SK-N-SH (cell line): ENCODE results near the gene SIX2. TPM values are rescaled to one million over a fixed set of nuclear protein-coding genes. Genes with fewer than 3 reads are reported as not detected.

Source experiments
- CTCF ChIA-PET: fragments of 300-600, 350-600 bp; formaldehyde crosslinking; extraction: SDS; loops from one replicate; lab custom pipeline; 2021; lab: Yijun Ruan, JAX
- POLR2A ChIA-PET: fragments of 350-600 bp; sonication (Branson Sonifier 250); formaldehyde crosslinking; extraction: SDS; loops from one replicate; lab custom pipeline; 2020; ENCODE audit warnings: antibody characterized with exemption, inconsistent platforms; lab: Yijun Ruan, JAX
- DNase-seq: peaks from one replicate; pipeline ENCODE4 v3.0.0; 2012
- H2AFZ ChIP-seq: fragments of 200-600 bp; sonication (generic); 2 replicates; pipeline ENCODE4 v1.8.1; 2016; ENCODE audit warnings: antibody characterized with exemption, mild to moderate bottlenecking, low read depth
- H3F3A ChIP-seq: fragments of 200-600 bp; sonication (generic); replicated peaks from 2 replicates; pipeline ENCODE3; 2016; ENCODE audit warnings: antibody characterized with exemption, mild to moderate bottlenecking; ENCODE audit not compliant: insufficient read depth
- H3K27ac ChIP-seq, 2 experiments: fragments of 200-500 bp in 1 of 2; fragments of 200-600 bp in 1 of 2; sonication (Bioruptor generic) in 1 of 2; sonication (generic), shearing (Covaris generic) in 1 of 2; 2 replicates each; pipeline versions ENCODE4 v1.5.1 to v1.6.1; 2014 to 2016; ENCODE audit warnings: low read depth in 2 of 2, inconsistent platforms in 1 of 2, low read length in 1 of 2, mild to moderate bottlenecking in 1 of 2, mixed read lengths in 1 of 2
- H3K27me3 ChIP-seq: fragments of 200-600 bp; sonication (generic), shearing (Covaris generic); 2 replicates; pipeline ENCODE4 v1.6.1; 2016; ENCODE audit warnings: mixed run types; ENCODE audit not compliant: insufficient read depth
- H3K36me3 ChIP-seq, 2 experiments: fragments of 200-500 bp in 1 of 2; fragments of 200-600 bp in 1 of 2; sonication (Bioruptor generic) in 1 of 2; sonication (generic) in 1 of 2; replicated peaks in 1 of 2; 2 replicates each; pipeline versions ENCODE3 to v1.5.1; 2014 to 2016; ENCODE audit warnings: low read length in 1 of 2, mild to moderate bottlenecking in 1 of 2; ENCODE audit not compliant: insufficient read depth in 2 of 2, control insufficient read depth in 1 of 2
- H3K4me1 ChIP-seq, 2 experiments: fragments of 200-500 bp in 1 of 2; fragments of 200-600 bp in 1 of 2; sonication (Bioruptor generic) in 1 of 2; sonication (generic), shearing (Covaris generic) in 1 of 2; 2 replicates each; pipeline versions ENCODE4 v1.5.1 to v1.6.1; 2014 to 2016; ENCODE audit warnings: low read depth in 1 of 2, low read length in 1 of 2, mixed run types in 1 of 2; ENCODE audit not compliant: insufficient read depth in 2 of 2, control insufficient read depth in 1 of 2
- H3K4me2 ChIP-seq: fragments of 200-600 bp; sonication (generic), shearing (Covaris generic); 2 replicates; pipeline ENCODE4 v1.6.1; 2017; ENCODE audit warnings: mixed run types
- H3K4me3 ChIP-seq, 2 experiments: fragments of 200-500 bp in 1 of 2; fragments of 200-600 bp in 1 of 2; sonication (Bioruptor generic) in 1 of 2; sonication (generic), shearing (Covaris generic) in 1 of 2; 2 replicates each; pipeline versions ENCODE4 v1.5.1 to v1.8.1; 2014 to 2016; ENCODE audit warnings: low read depth in 2 of 2, inconsistent platforms in 1 of 2, low read length in 1 of 2, mild to moderate bottlenecking in 1 of 2, mixed read lengths in 1 of 2, moderate library complexity in 1 of 2
- H3K79me2 ChIP-seq: fragments of 200-600 bp; sonication (generic); 2 replicates; pipeline ENCODE4 v1.8.1; 2017; ENCODE audit warnings: mild to moderate bottlenecking; ENCODE audit not compliant: insufficient read depth
- H3K9ac ChIP-seq: fragments of 200-600 bp; sonication (generic); 2 replicates; pipeline ENCODE4 v1.6.1; 2017; ENCODE audit warnings: mixed run types
- H3K9me2 ChIP-seq: fragments of 200-600 bp; sonication (generic); 2 replicates; pipeline ENCODE4 v1.6.1; 2017; ENCODE audit warnings: mixed run types
- H3K9me3 ChIP-seq: fragments of 200-600 bp; sonication (generic); 2 replicates; pipeline ENCODE4 v1.6.1; 2017; ENCODE audit warnings: mixed run types, mild to moderate bottlenecking, moderate library complexity
- H4K20me1 ChIP-seq: fragments of 200-600 bp; sonication (generic); 2 replicates; pipeline ENCODE4 v1.6.1; 2017; ENCODE audit warnings: mild to moderate bottlenecking, mixed run types; ENCODE audit not compliant: insufficient read depth
- CHD2 ChIP-seq: fragments of 150-350 bp; IDR thresholded peaks from 2 replicates; pipeline ENCODE4 v1.6.1; 2018; ENCODE audit warnings: low read length; ENCODE audit not compliant: partially characterized antibody
- EZH2phosphoT487 ChIP-seq: fragments of 200-600 bp; sonication (generic); IDR thresholded peaks from 2 replicates; pipeline ENCODE4 v1.6.1; 2017; ENCODE audit warnings: low read depth, mixed run types, mild to moderate bottlenecking, antibody characterized with exemption, moderate library complexity, borderline replicate concordance
- GABPA ChIP-seq: IDR thresholded peaks from 2 replicates; pipeline ENCODE4 v1.4.0; 2012; ENCODE audit warnings: low read depth, mild to moderate bottlenecking
- GATA2 ChIP-seq: sonication (generic); formaldehyde crosslinking; IDR thresholded peaks from 2 replicates; pipeline ENCODE4 v1.5.0; 2020; ENCODE audit warnings: mild to moderate bottlenecking, missing genetic modification reagents
- MEF2A ChIP-seq: IDR thresholded peaks from 2 replicates; pipeline ENCODE4 v1.4.0; 2012; ENCODE audit warnings: low read depth, borderline replicate concordance
- MXI1 ChIP-seq: IDR thresholded peaks from 2 replicates; pipeline ENCODE4 v1.6.1; 2012; ENCODE audit warnings: mild to moderate bottlenecking, low read depth, low read length, improper control_type of control experiment
- POLR2AphosphoS5 ChIP-seq: IDR thresholded peaks from 2 replicates; pipeline ENCODE4 v1.6.1; 2012; ENCODE audit warnings: low read depth, low read length
- RAD21 ChIP-seq: IDR thresholded peaks from 2 replicates; pipeline ENCODE4 v1.6.1; 2012; ENCODE audit warnings: mild to moderate bottlenecking, low read length
- RFX5 ChIP-seq: IDR thresholded peaks from 2 replicates; pipeline ENCODE4 v1.6.1; 2012; ENCODE audit warnings: mild to moderate bottlenecking, improper control_type of control experiment, low read length
- RXRA ChIP-seq: IDR thresholded peaks from 2 replicates; pipeline ENCODE4 v1.4.0; 2012; ENCODE audit warnings: low read depth, mild to moderate bottlenecking, borderline replicate concordance
- WGBS: methylation state at CpG from one replicate; pipeline ENCODE4 v1.1.6; 2017; ENCODE audit warnings: low lambda C conversion rate; 5-methylcytosine and 5-hydroxymethylcytosine counted together
- polyA plus RNA-seq, 3 experiments: library from polyadenylated mRNA; depleted of rRNA; stranded (reverse); fragments of >200 nt; gene quantifications; 2 replicates each; pipeline ENCODE4 v1.2.3, GENCODE V29; 2012
- TF ChIP-seq, protein P1 (sequence below): IDR thresholded peaks from 2 replicates; pipeline ENCODE4; 2012
- TF ChIP-seq, protein P2 (sequence below): IDR thresholded peaks from 2 replicates; pipeline ENCODE4 v1.4.0; 2012; ENCODE audit warnings: low read depth
- TF ChIP-seq, protein P3 (sequence below): fragments of 200-600 bp; sonication (generic); IDR thresholded peaks from 2 replicates; pipeline ENCODE4 v1.6.1; 2017; ENCODE audit warnings: antibody characterized with exemption, mild to moderate bottlenecking, moderate library complexity

Gene SIX2
- polyA plus RNA-seq, 1 of the 3 experiments (the other 2 are of a cell fraction), result 0.76 TPM

DNA sequence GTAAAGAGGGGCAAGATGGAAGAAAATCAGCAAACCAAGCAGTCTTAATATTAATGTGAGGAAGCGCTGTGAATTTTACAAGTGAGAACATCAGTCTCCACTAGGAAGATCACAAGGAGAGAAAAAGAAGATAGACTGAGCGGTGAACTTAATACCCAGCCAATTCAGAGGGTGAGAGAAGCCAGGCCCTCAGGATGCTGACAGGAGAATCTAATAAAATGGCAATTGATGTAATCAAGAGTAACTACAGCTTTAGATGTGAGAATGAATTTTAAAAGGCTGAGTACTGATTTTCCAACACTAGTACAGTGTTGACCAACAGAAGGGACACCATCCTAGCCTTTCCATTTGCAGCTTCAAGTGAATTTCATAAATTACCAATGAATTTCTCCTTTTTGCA lies 35.7 kb upstream of the SIX2 start (continued):
- no peak for TF ChIP-seq POLR2AphosphoS5
- TF ChIP-seq, protein P1, sequence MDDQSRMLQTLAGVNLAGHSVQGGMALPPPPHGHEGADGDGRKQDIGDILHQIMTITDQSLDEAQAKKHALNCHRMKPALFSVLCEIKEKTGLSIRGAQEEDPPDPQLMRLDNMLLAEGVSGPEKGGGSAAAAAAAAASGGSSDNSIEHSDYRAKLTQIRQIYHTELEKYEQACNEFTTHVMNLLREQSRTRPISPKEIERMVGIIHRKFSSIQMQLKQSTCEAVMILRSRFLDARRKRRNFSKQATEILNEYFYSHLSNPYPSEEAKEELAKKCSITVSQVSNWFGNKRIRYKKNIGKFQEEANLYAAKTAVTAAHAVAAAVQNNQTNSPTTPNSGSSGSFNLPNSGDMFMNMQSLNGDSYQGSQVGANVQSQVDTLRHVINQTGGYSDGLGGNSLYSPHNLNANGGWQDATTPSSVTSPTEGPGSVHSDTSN, result no peak

DNA sequence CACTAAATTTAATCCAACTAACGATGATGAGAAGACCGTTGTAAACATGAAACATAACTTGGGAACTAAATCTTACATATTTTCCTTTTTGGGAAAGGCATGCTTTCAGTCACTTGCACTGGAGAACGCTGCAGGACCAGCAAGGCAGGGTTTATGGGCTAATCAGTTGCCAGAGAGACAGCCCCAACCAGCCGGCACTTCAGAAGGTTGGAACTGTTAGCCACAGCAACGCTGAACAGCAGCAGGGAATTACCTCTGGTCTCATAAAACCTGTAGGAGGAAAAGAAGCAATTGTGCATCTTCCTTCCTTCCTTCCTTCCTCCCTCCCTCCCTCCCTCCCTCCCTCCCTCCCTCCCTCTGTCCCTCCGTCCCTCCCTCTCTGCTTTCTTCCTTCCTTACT lies 33.9 kb upstream of the SIX2 start:
- ChIA-PET POLR2A (no interaction called here), CTCF (interaction anchor here (0.6 to 2.0 kb wide), 6 partner anchors 12 to 452 kb away, joined by 3 to 8 read pairs (median 3); no protein-coding TSS in a partner anchor)
- Histone ChIP-seq H3F3A (no peaks in the 10 kb centered on the region), H3K36me3 (no peaks in the 10 kb centered on the region), H3K79me2 (no peaks in the 10 kb centered on the region), H3K9me2 (no peaks in the 10 kb centered on the region), H3K9ac (no peak overlapping the region), H3K27me3 (no peaks in the 10 kb centered on the region; the same call in 1 of the 2 replicates), H3K4me1 (peaks cover 0 to 6% of the 10 kb centered on the region in 2 experiments; a peak in 2 of 4 replicates), H2AFZ (no peak overlapping the region), H4K20me1 (no peaks in the 10 kb centered on the region), H3K4me3 (no peak overlapping the region), H3K4me2 (no peak overlapping the region), H3K9me3 (no peaks in the 10 kb centered on the region)
- no peak for DNase-seq
- 51% methylated on average over 6 of the region's 6 CpGs for WGBS
- TF ChIP-seq MEF2A (no peak), RAD21 (peak; percentile 17; the same call in 1 of the 2 replicates), GATA2 (0 out of 2 replicates have a peak, but pooled peaks have one; percentile 10)
- TF ChIP-seq, all 33 proteins: peak for 2
- H3K27ac ChIP-seq, result no peak overlapping the region

DNA sequence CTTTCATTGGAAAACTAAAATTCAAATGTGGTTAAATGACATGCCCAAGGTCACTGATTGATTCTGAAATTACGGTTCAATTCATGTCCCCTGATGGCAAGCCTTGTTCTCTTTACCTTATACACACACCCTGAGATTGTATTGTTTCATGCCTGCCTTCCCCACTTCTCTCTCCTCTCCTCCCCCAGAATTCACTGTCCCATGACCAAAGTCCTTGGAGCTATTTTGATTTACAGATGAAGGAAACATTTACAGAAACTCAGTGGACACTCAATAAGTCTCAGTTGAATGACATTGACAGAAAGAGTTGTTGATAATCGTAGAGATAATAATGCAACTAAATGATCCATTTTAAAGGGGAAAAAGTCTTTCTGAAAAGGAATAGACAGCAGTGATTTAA lies 33.1 kb upstream of the SIX2 start:
- POLR2A ChIA-PET, result no interaction called here
- H2AFZ ChIP-seq, result no peak overlapping the region
- no peaks in the 10 kb centered on the region for H3K9me2 ChIP-seq
- no peaks in the 10 kb centered on the region for H3F3A ChIP-seq
- no peaks in the 10 kb centered on the region; the same call in 1 of the 2 replicates for H3K27me3 ChIP-seq
- H3K27ac ChIP-seq, result no peak overlapping the region
- 48% methylated on average over 2 of the region's 2 CpGs for WGBS
- H4K20me1 ChIP-seq, result no peaks in the 10 kb centered on the region
- no peaks in the 10 kb centered on the region for H3K9me3 ChIP-seq
- peaks cover 0 to 6% of the 10 kb centered on the region in 2 experiments; a peak in 2 of 4 replicates for H3K4me1 ChIP-seq
- no peak overlapping the region for H3K4me3 ChIP-seq
- H3K4me2 ChIP-seq, result no peak overlapping the region
- TF ChIP-seq, protein P2, sequence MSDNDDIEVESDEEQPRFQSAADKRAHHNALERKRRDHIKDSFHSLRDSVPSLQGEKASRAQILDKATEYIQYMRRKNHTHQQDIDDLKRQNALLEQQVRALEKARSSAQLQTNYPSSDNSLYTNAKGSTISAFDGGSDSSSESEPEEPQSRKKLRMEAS, result no peak
- TF ChIP-seq, protein P3, sequence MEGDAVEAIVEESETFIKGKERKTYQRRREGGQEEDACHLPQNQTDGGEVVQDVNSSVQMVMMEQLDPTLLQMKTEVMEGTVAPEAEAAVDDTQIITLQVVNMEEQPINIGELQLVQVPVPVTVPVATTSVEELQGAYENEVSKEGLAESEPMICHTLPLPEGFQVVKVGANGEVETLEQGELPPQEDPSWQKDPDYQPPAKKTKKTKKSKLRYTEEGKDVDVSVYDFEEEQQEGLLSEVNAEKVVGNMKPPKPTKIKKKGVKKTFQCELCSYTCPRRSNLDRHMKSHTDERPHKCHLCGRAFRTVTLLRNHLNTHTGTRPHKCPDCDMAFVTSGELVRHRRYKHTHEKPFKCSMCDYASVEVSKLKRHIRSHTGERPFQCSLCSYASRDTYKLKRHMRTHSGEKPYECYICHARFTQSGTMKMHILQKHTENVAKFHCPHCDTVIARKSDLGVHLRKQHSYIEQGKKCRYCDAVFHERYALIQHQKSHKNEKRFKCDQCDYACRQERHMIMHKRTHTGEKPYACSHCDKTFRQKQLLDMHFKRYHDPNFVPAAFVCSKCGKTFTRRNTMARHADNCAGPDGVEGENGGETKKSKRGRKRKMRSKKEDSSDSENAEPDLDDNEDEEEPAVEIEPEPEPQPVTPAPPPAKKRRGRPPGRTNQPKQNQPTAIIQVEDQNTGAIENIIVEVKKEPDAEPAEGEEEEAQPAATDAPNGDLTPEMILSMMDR, result no peak
- TF ChIP-seq GABPA (no peak), RFX5 (no peak), RAD21 (no peak), EZH2phosphoT487 (no peak), MXI1 (no peak), CHD2 (no peak), RXRA (no peak)
- no peaks in the 10 kb centered on the region for H3K36me3 ChIP-seq
- no peak for DNase-seq
- H3K9ac ChIP-seq, result no peak overlapping the region
- CTCF ChIA-PET, result interaction anchor here (1.0 to 2.7 kb wide), 4 partner anchors 9 to 453 kb away, joined by 3 to 8 read pairs (median 6); no protein-coding TSS in a partner anchor
- H3K79me2 ChIP-seq, result no peaks in the 10 kb centered on the region
